H1 (cell line): Measurements from ENCODE around the gene PSKH1. TPM values are rescaled to one million over a fixed set of nuclear protein-coding genes. Genes with fewer than 3 reads are reported as not detected.

Experiments
- GTF2F1 ChIP-seq: IDR thresholded peaks from 2 replicates; pipeline ENCODE4 v1.6.1; 2012; ENCODE audit warnings: low read depth, low read length, improper control_type of control experiment, borderline replicate concordance
- KDM1A ChIP-seq: fragments of 200-600, 300-600 bp; sonication (generic); IDR thresholded peaks from 2 replicates; pipeline ENCODE4 v1.7.1; 2016; ENCODE audit warnings: mild to moderate bottlenecking, low read length, borderline replicate concordance
- POU5F1 ChIP-seq: IDR thresholded peaks from 2 replicates; pipeline ENCODE4 v1.6.1; 2011; ENCODE audit warnings: low read depth, mild to moderate bottlenecking, low read length, moderate library complexity
- SIN3A ChIP-seq, 2 experiments: IDR thresholded peaks in 1 of 2; conservative IDR thresholded peaks in 1 of 2; 2 replicates each; pipeline ENCODE4 v1.6.1; 2011 to 2012; ENCODE audit warnings: low read length in 2 of 2, improper control_type of control experiment in 1 of 2, low read depth in 1 of 2, mild to moderate bottlenecking in 1 of 2
- YY1 ChIP-seq: IDR thresholded peaks from 2 replicates; pipeline ENCODE4 v1.6.1; 2011; ENCODE audit warnings: low read depth, mild to moderate bottlenecking, low read length
- polyA plus RNA-seq, 7 experiments: library from polyadenylated mRNA; depleted of rRNA in 3 of 7; stranded (reverse) in 5 of 7; unstranded in 2 of 7; fragments of >200 nt in 5 of 7; fragments of 200-250 nt in 2 of 7; gene quantifications; 1 replicate in 5 of 7; 2 replicates in 1 of 7; 4 replicates in 1 of 7; pipeline versions ENCODE4 v1.2.1 to v1.2.3, GENCODE V29; 2011 to 2013; ENCODE audit warnings: missing spikeins in 2 of 7, mixed read lengths in 2 of 7
- total RNA-seq: library from RNA; stranded (reverse); fragmentation: NEBNext Ultra II Directional; extraction: Animal tissue kit (Norgen Biotek cat#: 25700); gene quantifications from 2 replicates; pipeline ENCODE4 v1.2.1, GENCODE V29; 2021
- TF ChIP-seq, protein P1 (sequence below): fragments of 300-600 bp; sonication (generic); IDR thresholded peaks from 2 replicates; pipeline ENCODE4 v1.7.1; 2012; ENCODE audit warnings: low read length, moderate library complexity, mild to moderate bottlenecking, inconsistent platforms; ENCODE audit not compliant: insufficient replicate concordance
- TF ChIP-seq, protein P2 (sequence below): IDR thresholded peaks from 2 replicates; pipeline ENCODE4 v1.6.1; 2011; ENCODE audit warnings: low read length, improper control_type of control experiment

Gene PSKH1
- total and polyA plus RNA-seq, 2 of the 8 experiments (the other 6 are each of a cell fraction or from before 2014, with no cell fraction given): 24.8 to 51.0 TPM

DNA sequence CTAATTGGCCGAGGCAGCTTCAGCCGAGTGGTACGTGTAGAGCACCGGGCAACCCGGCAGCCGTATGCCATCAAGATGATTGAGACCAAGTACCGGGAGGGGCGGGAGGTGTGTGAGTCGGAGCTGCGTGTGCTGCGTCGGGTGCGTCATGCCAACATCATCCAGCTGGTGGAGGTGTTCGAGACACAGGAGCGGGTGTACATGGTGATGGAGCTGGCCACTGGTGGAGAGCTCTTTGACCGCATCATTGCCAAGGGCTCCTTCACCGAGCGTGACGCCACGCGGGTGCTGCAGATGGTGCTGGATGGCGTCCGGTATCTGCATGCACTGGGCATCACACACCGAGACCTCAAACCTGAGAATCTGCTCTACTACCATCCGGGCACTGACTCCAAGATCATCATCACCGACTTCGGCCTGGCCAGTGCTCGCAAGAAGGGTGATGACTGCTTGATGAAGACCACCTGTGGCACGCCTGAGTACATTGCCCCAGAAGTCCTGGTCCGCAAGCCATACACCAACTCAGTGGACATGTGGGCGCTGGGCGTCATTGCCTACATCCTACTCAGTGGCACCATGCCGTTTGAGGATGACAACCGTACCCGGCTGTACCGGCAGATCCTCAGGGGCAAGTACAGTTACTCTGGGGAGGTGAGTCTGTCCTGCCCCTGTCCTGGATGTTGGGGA, 16.1 kb downstream of the PSKH1 start (continued):
- TF ChIP-seq, protein P1, sequence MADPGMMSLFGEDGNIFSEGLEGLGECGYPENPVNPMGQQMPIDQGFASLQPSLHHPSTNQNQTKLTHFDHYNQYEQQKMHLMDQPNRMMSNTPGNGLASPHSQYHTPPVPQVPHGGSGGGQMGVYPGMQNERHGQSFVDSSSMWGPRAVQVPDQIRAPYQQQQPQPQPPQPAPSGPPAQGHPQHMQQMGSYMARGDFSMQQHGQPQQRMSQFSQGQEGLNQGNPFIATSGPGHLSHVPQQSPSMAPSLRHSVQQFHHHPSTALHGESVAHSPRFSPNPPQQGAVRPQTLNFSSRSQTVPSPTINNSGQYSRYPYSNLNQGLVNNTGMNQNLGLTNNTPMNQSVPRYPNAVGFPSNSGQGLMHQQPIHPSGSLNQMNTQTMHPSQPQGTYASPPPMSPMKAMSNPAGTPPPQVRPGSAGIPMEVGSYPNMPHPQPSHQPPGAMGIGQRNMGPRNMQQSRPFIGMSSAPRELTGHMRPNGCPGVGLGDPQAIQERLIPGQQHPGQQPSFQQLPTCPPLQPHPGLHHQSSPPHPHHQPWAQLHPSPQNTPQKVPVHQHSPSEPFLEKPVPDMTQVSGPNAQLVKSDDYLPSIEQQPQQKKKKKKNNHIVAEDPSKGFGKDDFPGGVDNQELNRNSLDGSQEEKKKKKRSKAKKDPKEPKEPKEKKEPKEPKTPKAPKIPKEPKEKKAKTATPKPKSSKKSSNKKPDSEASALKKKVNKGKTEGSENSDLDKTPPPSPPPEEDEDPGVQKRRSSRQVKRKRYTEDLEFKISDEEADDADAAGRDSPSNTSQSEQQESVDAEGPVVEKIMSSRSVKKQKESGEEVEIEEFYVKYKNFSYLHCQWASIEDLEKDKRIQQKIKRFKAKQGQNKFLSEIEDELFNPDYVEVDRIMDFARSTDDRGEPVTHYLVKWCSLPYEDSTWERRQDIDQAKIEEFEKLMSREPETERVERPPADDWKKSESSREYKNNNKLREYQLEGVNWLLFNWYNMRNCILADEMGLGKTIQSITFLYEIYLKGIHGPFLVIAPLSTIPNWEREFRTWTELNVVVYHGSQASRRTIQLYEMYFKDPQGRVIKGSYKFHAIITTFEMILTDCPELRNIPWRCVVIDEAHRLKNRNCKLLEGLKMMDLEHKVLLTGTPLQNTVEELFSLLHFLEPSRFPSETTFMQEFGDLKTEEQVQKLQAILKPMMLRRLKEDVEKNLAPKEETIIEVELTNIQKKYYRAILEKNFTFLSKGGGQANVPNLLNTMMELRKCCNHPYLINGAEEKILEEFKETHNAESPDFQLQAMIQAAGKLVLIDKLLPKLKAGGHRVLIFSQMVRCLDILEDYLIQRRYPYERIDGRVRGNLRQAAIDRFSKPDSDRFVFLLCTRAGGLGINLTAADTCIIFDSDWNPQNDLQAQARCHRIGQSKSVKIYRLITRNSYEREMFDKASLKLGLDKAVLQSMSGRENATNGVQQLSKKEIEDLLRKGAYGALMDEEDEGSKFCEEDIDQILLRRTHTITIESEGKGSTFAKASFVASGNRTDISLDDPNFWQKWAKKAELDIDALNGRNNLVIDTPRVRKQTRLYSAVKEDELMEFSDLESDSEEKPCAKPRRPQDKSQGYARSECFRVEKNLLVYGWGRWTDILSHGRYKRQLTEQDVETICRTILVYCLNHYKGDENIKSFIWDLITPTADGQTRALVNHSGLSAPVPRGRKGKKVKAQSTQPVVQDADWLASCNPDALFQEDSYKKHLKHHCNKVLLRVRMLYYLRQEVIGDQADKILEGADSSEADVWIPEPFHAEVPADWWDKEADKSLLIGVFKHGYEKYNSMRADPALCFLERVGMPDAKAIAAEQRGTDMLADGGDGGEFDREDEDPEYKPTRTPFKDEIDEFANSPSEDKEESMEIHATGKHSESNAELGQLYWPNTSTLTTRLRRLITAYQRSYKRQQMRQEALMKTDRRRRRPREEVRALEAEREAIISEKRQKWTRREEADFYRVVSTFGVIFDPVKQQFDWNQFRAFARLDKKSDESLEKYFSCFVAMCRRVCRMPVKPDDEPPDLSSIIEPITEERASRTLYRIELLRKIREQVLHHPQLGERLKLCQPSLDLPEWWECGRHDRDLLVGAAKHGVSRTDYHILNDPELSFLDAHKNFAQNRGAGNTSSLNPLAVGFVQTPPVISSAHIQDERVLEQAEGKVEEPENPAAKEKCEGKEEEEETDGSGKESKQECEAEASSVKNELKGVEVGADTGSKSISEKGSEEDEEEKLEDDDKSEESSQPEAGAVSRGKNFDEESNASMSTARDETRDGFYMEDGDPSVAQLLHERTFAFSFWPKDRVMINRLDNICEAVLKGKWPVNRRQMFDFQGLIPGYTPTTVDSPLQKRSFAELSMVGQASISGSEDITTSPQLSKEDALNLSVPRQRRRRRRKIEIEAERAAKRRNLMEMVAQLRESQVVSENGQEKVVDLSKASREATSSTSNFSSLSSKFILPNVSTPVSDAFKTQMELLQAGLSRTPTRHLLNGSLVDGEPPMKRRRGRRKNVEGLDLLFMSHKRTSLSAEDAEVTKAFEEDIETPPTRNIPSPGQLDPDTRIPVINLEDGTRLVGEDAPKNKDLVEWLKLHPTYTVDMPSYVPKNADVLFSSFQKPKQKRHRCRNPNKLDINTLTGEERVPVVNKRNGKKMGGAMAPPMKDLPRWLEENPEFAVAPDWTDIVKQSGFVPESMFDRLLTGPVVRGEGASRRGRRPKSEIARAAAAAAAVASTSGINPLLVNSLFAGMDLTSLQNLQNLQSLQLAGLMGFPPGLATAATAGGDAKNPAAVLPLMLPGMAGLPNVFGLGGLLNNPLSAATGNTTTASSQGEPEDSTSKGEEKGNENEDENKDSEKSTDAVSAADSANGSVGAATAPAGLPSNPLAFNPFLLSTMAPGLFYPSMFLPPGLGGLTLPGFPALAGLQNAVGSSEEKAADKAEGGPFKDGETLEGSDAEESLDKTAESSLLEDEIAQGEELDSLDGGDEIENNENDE: no peak
- TF ChIP-seq POU5F1 (no peak), YY1 (no peak), KDM1A (no peak), GTF2F1 (no peak), SIN3A (conservative IDR thresholded peaks at IDR 0.05 in 1 of 2, IDR thresholded peaks at IDR 0.05 in 1 of 2; ENCODE audit: low read depth in 1 of 2, low read length in 2 of 2) (no peak)
- TF ChIP-seq, protein P2, sequence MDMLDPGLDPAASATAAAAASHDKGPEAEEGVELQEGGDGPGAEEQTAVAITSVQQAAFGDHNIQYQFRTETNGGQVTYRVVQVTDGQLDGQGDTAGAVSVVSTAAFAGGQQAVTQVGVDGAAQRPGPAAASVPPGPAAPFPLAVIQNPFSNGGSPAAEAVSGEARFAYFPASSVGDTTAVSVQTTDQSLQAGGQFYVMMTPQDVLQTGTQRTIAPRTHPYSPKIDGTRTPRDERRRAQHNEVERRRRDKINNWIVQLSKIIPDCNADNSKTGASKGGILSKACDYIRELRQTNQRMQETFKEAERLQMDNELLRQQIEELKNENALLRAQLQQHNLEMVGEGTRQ: no peak
- TF ChIP-seq, all 59 proteins: peak for 0
